ENCODE data around the gene HACL1.

DNA sequence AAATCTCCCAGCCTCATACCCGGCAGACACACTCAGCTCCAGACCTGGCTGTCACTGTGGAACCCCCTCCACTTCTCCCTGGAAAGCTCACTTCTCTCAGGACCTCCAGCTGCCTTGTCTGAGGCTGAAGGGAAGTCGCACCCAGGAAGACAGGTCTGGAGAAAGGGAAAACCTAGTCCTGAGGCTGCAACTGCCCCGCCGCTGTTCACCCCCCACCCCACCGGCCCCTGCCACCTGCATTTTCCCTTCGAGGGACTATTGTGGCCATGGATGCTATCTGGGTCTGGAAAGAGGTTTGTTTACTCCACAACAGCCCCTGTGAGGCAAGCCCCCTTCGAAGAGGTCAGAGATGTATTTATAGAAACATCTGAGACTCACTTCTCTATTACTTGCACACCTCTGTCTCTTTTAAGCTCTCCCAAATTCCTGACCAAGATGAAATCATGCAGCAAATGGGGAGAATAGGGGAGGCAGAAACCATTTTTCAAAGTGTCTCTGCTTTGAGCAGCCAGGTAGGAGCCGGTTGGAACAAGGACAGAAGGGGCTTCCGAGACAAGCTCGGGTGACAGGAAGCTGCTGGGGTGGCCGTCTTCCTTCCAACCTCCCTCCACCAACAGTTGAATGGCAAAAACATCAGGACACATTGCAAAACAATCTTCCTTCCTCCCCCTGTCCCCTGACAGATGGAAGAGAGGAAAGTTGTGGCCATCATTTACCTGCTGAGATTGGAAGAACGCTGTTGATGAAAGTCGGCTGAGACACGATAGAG is 80.4 kb downstream of the HACL1 start:
- TF ChIP-seq YY1 (IDR thresholded peaks at IDR 0.05; ENCODE audit: low read depth) = no peak
- no peak for TF ChIP-seq GABPA (IDR thresholded peaks at IDR 0.05; ENCODE audit: low read depth)
- no peak for TF ChIP-seq EP300 (IDR thresholded peaks at IDR 0.05; ENCODE audit: borderline replicate concordance in 1 of 2, low read depth in 1 of 2, low read length in 1 of 2)
- TF ChIP-seq TAF1 (IDR thresholded peaks at IDR 0.05; ENCODE audit: borderline replicate concordance, low read depth, low read length) = no peak
- no peak for TF ChIP-seq CHD2 (IDR thresholded peaks at IDR 0.05; ENCODE audit: low read length, partially characterized antibody)
- TF ChIP-seq, protein P1, sequence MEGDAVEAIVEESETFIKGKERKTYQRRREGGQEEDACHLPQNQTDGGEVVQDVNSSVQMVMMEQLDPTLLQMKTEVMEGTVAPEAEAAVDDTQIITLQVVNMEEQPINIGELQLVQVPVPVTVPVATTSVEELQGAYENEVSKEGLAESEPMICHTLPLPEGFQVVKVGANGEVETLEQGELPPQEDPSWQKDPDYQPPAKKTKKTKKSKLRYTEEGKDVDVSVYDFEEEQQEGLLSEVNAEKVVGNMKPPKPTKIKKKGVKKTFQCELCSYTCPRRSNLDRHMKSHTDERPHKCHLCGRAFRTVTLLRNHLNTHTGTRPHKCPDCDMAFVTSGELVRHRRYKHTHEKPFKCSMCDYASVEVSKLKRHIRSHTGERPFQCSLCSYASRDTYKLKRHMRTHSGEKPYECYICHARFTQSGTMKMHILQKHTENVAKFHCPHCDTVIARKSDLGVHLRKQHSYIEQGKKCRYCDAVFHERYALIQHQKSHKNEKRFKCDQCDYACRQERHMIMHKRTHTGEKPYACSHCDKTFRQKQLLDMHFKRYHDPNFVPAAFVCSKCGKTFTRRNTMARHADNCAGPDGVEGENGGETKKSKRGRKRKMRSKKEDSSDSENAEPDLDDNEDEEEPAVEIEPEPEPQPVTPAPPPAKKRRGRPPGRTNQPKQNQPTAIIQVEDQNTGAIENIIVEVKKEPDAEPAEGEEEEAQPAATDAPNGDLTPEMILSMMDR (IDR thresholded peaks at IDR 0.05) = no peak
- TF ChIP-seq USF2 (IDR thresholded peaks at IDR 0.05; ENCODE audit: borderline replicate concordance, low read depth, low read length) = no peak
- no peak for TF ChIP-seq ELF1 (IDR thresholded peaks at IDR 0.05)
- no peak for TF ChIP-seq POLR2AphosphoS5 (IDR thresholded peaks at IDR 0.05; ENCODE audit: low read depth, low read length)
- no peak for TF ChIP-seq SMC3 (IDR thresholded peaks at IDR 0.05; ENCODE audit: low read depth, low read length)
